Embryonic facial prominence (tissue), 1 donor: ENCODE measurements around the gene STON2.
"Not testable (repeated sequence)": the region's sequence is repeated elsewhere in the genome, so short reads cannot be mapped to it uniquely, and the experiment has no call there.

Source experiments
- DNase-seq: peaks from one replicate; pipeline ENCODE4 v3.0.0-alpha.2; 2016; ENCODE audit errors: extremely low spot score

The STON2 gene

DNA sequence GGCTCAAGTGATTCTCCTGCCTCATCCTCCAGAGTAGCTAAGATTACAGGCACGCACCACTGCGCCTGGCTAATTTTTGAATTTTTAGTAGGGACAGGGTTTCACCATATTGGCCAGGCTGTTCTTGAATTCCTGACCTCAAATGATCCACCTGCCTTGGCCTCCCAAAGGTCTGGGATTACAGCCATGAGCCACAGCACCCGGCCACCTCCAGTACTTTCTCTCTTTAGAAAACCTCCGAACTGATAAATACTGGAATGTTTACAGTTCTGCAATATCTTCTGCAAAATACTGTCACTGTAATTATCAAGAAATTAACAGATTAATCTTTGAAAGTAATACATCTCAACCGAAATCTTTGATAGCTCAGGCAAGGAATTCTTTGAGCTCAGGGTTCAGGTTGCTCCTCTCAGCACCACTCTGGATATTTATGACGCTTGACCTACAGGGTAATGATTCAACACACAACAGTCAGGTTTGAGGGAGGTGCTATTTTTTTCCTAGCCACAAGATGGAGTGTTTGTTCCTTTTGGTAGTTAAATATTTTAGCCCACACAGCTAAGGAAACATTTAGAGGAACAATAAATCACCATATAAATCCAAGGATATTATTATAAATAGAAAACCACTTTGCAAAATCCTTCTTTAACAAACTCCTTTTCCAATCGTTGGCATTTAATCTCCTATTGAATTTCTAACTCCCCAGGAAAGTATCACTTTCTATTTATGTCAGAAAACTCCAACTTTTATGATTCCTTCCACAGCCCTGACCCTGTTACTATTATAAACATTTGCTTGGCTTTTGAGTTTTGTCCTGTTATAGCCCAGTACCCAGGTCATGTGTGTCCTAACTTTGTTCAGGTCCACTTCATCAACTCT lies 130.8 kb downstream of the STON2 start:
- DNase-seq: peak; percentile 32

DNA sequence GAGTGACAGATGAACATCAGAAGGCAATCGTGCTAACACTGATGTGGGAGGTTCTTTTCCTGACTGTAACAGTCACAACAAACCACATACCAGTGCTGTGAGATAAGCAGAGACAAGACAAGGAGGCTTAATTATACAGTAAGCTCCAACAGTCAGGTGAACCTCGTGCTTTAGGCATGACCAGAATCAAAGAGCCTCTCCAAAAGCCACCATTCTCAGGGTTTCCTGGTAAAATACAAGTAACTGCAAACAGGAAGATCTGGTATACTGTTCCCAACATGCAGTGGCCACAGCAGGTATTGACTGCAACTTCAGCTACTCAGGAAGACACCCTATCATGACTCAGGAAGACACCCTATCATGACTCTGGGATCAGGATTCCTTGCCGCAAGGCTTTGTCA lies 132.1 kb downstream of the STON2 start:
- DNase-seq: no peak

DNA sequence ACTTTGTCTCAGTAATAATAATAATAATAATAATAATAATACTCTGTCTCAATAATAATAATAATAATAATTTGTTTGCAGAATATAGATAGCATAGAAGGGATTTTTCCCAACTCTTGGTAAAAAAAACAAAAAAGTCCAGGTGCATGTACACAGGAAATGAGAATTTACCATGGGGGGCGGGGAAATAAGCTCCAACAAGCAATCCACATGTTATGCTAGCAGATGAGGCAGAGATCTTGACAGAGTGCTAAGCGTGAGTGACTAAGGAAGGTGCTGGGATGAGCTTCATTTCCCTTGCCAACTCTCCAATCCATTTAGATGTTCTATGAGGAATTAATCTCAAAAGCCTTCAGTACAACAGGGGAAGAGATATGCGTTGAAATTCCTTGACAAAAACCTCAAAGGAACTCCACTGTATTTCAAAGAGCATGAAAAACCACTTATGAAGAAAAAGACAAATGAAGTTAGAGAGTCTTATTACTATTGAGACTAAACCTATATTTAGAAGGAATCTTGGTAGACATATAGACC lies 134.4 kb downstream of the STON2 start:
- DNase-seq: no peak

DNA sequence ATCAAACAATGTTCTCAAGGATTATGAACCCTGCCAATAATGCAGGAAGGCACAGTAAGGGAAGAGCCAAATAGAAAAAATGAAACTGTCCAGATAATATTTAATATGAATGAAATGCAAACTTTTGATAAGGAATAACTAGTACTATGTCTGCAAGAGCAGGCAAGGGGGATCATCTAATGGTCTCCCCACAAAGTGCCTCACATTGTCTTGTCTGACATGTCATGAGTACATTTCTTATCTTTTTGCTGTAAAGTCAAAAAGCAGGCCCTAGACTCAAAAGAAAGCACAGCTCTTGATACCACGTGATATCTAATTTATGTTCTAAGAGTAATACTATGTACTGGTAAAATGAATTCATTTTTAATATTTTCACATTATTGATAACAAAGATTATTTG lies 135.5 kb downstream of the STON2 start:
- DNase-seq: no peak

DNA sequence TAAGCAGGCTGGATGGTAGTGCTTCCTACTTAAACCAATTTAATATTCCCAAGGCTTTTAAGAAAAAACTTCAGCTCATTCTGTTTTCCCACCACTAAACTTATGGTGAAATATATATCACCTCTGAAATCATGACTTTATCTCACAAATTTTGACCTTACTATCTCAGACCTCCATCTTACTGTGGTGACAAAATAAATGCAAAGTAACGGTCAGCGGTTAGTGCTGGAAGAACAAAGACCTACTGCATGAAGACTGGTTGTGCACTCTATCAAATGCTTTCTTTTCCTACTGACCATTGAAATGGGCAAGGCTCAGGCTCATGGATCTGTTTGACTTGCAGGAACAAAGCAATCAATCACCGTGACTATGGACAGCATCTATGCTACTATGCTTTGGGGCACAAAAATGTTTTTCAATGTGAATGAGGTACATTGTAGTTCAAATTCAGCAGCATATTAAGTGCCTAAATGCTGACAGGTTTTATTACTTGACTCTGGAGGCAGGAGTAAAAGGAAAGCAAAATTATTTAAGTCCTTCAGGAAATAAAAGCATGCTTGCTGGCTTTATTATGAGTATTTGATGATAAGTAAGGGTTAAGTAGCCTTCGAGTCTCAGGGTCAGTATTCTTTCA lies 136.2 kb downstream of the STON2 start:
- DNase-seq: no peak

DNA sequence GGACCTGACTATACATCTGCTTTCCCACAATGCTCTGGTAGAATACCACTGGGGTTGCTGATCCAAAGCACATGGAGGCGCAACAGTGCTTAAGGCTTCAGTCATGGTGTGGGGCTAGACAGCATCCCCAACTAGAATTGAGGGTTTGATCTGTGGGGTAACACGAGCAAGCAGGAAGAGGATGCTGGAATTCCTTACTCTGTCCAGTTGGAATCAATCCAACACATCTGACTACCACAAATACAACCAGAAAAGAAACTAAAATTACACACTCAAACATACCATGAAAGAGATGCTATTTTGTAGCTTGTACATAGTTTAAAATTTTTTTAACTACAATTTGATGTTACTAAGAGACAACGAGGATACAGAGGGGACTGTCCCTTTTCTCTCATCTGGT lies 138.9 kb downstream of the STON2 start:
- peak; percentile 58 for DNase-seq

DNA sequence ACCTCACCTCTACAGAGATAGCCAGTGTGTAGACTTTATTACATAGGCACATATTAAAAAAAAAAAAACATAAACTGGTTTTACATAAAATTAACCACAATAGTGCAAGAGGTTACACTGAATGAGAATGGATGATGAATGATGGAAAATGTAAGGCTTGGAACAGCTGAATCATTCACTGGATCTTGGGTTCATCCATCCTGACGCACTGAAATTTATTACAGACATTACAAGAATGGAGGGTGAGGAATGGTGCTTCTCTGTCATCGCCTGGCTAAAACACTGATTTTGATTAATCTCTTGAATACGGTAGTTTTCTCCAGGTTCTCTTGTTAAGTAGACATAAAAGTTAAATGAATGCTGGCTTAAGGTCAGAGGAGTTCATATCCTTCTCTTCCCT lies 139.4 kb downstream of the STON2 start:
- DNase-seq: no peak

DNA sequence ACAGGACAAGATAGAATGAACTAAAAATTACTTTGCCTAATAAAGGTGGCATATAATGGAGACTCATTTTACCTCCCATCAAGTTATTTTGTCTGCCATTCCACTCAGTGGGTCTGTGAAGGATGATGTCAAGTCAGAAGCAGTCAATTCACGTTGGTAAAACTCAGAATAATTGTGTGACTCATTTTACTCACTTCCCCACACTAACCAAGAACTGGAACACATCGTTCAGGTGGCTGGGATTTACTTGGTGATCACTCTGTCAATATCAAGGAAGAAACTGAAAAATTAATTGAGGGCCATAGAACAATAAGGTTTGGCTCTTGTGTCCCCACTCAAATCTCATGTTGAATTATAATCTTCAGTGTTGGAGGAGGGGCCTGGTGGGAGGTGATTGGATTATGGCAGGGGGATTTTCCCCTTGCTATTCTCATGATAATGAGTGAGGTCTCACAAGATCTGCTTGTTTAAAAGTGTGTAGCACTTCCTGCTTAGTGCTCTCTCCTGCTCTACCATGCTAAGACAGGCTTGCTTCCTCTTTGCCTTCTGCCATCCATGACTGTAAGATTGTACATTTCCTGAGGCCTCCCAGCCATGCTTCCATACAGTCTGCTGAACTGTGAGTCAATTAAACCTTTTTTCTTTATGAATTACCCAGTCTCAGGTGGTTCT lies 143.7 kb downstream of the STON2 start:
- DNase-seq: no peak

DNA sequence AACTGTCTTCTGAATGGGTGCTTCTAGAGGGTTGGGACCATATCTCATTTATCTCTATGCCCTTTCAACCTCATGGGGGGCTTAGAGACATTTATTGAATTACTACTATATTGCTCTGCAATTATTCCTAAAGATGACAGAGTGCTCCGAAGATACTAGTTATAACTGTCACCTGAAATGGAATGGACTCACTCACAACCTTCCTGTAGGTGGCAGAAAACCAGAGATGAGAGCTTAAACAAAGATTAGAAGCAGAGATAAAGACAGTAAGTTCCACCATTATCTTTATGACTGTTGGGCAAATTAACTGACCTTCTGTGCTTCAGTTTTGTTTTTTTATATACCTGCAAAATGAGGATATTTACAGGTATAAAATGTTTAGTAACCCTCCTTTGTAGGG lies 147.8 kb downstream of the STON2 start:
- DNase-seq: no peak

DNA sequence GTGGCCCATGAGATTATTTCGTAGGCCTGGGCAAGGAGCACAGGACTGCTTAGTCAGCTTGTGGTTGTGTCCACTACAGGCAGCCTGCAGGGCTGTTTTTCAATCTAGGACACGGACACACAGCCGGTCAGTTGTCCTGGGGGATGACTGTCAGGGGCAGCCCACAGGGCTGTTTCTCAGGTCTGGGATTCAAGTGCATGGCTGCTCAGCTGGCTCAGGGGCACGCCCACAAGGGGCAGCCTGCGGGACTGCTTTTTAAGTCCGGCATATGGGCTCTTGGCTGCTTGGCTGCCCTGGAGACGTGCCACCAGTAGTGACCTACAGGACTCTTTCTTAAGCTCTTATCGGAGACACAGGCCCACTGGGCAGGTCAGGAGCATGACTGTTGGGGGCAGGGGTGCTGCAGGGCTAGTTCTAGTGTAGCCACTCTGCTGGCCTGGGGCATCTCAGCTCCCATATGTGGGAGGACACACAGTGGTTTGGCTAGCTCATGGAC lies 152.8 kb downstream of the STON2 start:
- no peak for DNase-seq

DNA sequence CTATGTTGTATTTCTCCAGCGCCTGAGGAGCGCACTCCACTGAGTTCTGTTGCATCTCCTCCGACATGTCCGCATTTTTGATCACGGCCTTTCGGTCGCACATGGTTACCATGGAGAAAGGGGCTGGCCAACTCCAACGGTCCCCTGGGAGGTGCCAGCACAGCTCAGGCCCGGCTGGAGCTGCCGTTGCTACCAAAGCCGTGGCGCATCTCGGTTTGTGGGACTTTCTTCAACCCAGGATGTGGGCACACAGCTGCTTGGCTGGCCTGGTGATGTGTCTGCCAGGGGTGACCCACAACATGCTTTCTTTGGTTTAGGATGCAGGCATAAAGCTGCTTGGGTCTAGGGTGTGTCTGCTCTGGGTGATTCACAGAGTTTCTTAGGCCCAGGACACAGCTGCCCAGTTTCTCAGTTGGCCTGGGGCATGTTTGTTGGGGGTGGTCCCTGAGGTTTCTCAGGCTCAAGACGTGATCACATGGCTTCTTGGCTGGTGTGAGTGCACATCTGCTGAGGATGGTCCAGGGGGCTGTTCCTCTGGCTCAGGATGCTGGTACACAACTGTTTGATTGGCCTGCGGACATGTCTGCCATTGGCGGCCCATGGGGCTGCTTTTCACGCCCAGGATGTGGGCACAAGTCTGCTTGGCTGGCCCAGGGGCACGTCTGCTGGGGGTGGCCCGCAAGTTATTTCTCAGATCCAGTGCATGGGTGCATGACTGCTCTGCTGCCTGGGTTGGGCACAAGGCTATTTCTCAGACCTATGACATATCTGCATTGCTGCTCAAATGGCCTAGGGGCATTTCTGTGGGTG lies 153.5 kb downstream of the STON2 start:
- DNase-seq: no peak

DNA sequence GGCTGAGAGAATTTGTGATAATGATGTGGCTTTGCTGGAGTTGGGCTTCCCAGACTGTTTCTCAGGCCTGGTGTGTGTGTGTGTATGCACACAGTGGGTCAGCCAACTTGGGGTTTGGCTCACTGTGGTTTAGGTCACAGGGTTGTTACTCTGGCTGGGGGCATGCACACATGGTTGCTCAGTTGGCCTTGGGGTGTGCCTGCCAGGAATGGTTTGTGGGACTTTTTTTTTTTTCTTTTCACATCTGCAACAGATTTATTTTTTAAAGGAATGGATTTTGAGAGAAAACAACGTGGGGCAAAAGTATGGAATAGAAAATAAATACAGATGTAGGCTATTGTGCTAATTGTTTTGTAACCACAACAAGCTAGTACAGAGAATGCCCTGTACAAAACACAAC lies 154.4 kb downstream of the STON2 start:
- peak; percentile 37 for DNase-seq

DNA sequence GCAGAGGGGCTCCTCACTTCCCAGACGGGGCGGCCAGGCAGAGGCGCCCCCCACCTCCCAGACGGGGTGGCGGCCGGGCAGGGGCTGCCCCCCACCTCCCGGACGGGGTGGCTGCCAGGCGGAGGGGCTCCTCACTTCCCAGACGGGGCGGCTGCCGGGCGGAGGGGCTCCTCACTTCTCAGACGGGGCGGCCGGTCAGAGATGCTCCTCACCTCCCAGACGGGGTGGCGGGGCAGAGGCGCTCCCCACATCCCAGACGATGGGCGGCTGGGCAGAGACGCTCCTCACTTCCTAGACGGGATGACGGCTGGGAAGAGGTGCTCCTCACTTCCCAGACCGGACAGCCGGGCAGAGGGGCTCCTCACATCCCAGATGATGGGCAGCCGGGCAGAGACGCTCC lies 155.7 kb downstream of the STON2 start:
- not testable (repeated sequence) for DNase-seq

DNA sequence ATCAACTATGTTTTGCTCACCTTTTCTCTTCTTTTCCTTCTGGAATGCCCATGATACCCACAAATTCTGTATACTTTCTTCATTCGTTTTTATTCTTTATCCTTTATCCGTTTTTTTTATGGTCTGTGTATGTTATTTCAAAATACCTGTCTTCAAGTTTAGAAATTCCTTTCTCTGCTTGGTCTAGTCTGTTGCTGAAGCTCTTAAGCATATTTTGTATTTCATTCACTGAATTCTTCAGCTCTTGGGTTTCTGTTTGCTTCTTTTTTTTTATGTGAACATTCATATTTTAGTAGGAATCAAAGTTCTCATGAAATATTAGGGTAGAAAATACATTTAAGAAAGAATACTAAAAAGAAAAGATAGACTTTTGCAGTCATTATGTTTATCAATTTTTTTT lies 156.6 kb downstream of the STON2 start:
- no peak for DNase-seq

DNA sequence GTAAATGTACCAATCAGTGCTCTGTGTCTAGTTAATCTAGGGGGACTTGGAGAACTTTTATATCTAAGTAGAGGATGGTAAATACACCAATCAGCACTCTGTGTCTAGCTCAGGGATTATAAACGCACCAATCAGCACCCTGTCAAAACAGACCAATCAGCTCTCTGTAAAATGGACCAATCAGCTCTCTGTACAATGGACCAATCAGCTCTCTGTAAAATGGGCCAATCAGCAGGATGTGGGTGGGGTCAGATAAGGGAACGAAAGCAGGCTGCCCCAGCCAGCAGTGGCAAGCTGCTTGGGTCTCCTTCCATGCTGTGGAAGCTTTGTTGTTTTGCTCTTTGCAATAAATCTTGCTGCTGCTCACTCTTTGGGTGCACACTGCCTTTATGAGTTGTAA lies 163.3 kb downstream of the STON2 start:
- not testable (repeated sequence) for DNase-seq

DNA sequence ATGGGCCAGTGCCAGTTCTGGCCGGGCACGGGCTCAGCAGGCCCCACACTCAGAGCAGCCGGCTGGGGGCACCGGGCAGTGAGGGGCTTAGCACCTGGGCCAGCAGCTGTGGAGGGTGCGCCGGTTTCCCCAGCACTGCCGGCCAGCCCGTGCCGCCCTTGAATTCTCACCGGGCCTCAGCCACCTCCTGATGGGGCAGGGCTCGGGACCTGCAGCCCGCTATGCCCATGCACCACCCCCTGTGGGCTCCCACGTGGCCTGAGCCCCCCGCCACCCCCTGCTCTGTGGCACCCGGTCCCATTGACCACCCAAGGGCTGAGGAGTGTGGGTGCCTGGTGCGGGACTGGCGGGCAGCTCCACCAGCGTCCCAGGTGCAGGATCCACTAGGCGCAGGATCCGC lies 164.0 kb downstream of the STON2 start:
- DNase-seq: no peak

DNA sequence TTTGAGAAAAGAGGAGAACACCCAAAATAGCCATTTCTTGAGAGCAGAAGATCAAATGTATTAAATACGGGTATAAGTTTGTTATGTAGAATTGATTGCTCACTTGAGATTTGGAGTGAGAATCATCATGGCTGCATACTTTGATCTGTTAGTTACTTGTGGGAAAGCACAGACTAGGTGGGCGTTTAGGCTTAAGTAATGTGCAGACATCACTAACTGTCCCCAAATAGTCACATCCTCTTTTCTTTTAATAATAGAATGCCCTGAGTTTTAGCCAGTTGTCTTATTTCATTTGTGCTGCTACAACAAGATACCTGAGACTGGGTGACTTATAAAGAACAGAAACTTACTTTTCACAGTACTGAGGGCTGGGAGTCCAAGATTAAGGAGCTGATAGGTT lies 165.0 kb downstream of the STON2 start:
- DNase-seq: no peak

DNA sequence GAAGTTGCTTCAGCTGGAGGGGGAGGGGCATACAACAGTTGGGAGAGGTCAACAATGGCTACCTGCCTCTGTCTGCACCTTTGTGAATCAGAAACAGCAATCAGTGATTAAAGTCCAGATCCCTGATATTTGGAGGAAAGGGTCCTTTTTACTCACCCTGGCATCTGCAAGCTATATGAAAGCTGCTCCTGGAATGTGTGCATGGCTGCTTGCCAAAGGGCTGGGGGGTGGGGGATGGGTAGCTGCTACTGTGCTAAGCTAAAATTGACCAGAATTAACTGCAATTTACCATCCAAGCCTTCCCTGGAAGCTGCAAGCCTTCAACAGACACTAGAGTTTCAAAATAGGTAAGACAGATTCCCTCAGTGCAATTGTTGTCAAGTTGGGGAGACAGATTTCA lies 165.8 kb downstream of the STON2 start:
- no peak for DNase-seq

DNA sequence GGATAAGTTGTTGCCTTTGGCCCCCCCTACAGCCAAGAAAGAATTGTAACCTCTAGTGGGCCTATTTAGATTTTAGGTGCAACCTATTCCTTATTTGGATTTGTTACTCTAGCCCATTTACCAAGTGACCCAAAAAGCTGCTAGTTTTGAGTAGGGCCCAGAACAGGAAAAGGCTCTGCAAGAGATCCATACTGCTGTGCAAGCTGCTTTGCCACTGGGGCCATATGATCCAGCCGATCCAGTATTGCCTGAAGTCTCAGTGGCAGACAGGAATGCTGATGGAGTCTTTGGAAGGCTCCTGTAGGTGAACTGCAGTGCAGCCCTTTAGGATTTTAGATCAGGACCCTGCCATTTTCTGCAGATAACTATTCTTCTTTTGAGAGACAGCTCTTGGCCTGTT lies 166.5 kb downstream of the STON2 start:
- DNase-seq: no peak

DNA sequence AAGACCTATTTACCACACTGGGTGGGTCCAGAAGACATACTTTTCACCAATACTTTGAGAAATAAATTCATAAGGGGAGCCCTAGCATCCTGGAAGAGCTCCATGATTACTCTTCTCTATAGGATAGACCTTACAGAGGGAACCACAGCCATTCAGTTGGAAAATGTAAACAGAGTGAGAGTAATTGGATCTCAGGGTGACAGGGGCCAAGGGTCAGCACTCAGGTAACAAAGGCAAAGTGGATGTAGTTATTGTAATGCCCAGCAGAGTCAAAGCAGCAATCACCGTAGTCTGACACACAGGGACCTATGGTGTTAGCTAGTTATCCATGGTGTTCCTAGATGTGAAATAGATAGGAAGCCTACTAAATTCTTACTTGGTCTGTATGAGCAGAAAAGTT lies 168.6 kb downstream of the STON2 start:
- DNase-seq: no peak

DNA sequence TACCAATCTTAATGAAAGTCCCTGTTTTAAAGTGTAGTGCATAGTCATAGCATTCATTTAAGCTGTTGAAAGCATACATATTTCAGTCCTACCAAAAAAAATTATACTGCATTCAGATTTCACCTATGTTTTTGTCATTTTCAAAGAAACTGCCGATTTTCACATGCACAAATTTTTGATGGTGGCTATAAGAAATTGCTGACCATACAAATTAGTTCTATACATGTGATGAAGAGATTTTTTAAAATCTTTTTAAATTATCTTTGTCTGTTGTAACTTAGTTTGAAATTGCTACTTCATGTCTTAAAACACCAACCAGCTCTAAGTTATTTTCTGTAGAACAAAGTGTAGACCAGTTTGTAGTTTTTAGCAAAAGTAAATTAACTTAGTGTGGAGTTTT lies 175.9 kb downstream of the STON2 start:
- DNase-seq: no peak

DNA sequence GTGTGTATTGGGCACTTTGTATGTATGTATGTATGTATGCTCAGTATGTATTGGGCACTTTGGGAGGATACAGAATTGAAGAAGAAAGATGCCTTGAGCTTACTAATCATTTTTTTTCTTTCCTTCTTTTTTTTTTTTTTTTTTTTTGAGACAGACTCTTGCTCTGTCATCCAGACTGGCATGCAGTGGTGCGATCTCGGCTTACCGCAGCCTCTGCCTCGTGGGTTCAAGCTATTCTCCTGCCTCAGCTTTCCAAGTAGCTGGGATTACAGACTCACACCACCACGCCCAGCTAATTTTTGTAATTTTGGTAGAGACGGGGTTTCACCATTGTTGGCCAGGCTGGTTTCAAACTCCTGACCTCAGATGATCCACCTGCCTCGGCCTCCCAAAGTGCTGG lies 176.3 kb downstream of the STON2 start:
- not testable (repeated sequence) for DNase-seq
